CD4-positive, alpha-beta T cell treated with Interferon gamma for 1 hour (primary cell): ENCODE measurements around the gene TXNDC12.
A peak's percentile ranks its signal among the peaks of the same experiment; 100 is the strongest.

Experiments
- DNase-seq: peaks from one replicate; pipeline ENCODE4 v3.0.0-alpha.2; 2020

The TXNDC12 gene

DNA sequence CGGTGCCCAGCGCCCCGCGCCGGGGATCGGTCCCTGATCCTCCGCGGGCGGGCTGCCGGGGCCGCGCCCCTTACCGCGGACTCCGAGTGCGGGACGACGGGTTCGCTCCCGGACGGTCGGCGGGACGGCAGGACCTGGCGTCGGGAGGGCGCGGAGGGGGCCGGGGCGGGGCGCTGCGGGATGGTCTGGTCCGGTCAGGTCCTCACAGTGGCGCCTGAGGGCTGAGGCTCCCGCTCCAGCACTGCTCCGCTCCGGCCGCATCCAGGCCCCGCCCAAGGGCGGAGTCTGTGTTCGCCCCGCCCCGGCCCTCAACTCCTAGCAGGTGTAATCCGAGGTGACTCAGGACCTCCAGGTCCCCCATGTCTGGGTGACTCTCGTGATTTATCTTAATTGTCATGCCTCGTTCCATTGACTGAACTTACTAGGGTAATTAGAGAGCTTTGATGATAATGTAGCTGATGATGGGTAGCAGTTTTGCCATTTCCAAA lies 64.5 kb downstream of the TXNDC12 start, which contains the start of gene RAB3B:
RAB3B (minus strand) TSS at position 223 of the 488 bp plus-strand sequence. CDS start 13,583 bp downstream, outside the sequence.
- peak; percentile 61 for DNase-seq

GRCh38 chr1:51989582-51990477 lies 65.2 kb downstream of the TXNDC12 start:
- no peak for DNase-seq

DNA sequence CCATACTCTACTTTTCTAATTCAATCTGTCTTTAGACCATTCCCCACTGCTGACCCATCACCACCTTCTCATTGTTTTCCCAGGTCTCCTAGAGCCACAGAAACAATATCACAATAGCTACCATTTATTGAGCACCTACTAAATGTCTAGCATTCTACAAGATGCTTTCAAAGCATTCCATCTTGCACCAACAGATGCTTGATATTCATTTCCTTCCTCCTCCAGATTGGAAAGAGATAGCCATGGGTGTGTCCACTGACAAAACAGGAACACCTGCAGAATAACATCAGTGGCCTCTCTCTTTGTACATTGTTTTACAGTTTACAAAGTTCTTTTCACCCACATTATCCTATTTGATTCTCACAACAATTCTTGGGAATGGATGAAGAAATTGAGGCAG lies 66.7 kb downstream of the TXNDC12 start:
- DNase-seq, result no peak

GRCh38 chr1:51986718-51987117 lies 68.3 kb downstream of the TXNDC12 start:
- no peak for DNase-seq

DNA sequence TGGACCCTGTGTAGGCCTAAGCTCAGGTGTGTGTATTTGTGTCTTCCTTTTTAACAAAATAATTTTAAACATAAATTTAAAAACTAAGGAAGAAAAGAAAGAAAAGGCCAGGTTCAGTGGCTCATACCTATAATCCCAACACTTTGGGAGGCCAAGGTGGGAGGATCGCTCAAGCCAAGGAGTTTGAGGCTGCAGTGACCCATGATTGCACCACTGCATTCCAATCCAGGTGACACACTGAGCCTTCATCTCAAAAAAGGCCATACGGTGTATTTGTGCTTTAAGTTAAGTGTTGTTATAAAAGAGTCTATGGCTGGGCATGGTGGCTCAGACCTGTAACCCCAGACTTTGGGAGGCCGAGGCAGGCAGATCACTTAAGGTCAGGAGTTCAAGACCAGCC lies 72.8 kb downstream of the TXNDC12 start:
- no peak for DNase-seq

- DNase-seq, result no peak
Measured at GRCh38 chr1:51981555-51981954, 73.4 kb downstream of the TXNDC12 start.

DNA sequence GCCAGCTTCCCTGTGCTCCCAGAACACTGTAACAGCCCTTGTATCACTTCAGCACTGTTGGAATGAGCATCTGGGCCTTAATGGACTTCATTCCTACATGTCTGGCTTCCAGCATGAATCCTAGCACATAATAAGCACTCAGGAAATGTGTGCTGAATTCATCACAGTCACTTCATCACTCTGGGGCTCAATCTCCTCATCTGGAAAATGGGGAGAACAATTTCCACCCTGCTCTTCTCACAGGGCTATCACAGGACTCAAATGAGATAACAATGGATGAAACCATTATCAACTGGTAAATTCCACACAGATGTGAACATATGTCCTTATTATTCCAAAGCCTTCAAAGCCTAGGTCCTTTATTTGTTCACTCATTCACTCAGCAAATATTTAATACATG lies 76.9 kb downstream of the TXNDC12 start:
- DNase-seq, result no peak

- DNase-seq, result no peak
Measured at GRCh38 chr1:51976846-51977602, 78.0 kb downstream of the TXNDC12 start.

GRCh38 chr1:51973587-51974474 lies 81.2 kb downstream of the TXNDC12 start:
- no peak for DNase-seq
